ENCODE results near the gene LRTM2. TPM values are rescaled to one million over a fixed set of nuclear protein-coding genes. Genes with fewer than 3 reads are reported as not detected.

The LRTM2 gene
- total RNA-seq, 2 donors from 2014 or later = not detected

GRCh38 chr12:1822699-1823098, 2.3 kb downstream of the LRTM2 start:
- no peak overlapping the region for H3K27ac ChIP-seq
- DNase-seq (ENCODE audit: low spot score) (no peak), ATAC-seq (ENCODE audit: insufficient number of reproducible peaks, low FRiP score, low read depth) (no peak)
- no peak for TF ChIP-seq CTCF (IDR thresholded peaks at IDR 0.05)
- no peaks in the 10 kb centered on the region for H3K36me3 ChIP-seq
- H3K9me3 ChIP-seq = no peaks in the 10 kb centered on the region
- H3K4me3 ChIP-seq = no peak overlapping the region
- H3K27me3 ChIP-seq (replicated peaks; ENCODE audit: insufficient read depth) = peaks cover 8% of the 10 kb centered on the region
- peaks cover 0 to 3% of the 10 kb centered on the region in 2 donors for H3K4me1 ChIP-seq (ENCODE audit: control insufficient read depth in 1 of 2, low read depth in 2 of 2)

GRCh38 chr12:1823237-1823636, 2.9 kb downstream of the LRTM2 start:
- DNase-seq (ENCODE audit: low spot score) (no peak), ATAC-seq (ENCODE audit: insufficient number of reproducible peaks, low FRiP score, low read depth) (no peak)
- Histone ChIP-seq H3K36me3 (no peaks in the 10 kb centered on the region), H3K27me3 (replicated peaks; ENCODE audit: insufficient read depth) (peaks cover 8% of the 10 kb centered on the region), H3K4me1 (ENCODE audit: control insufficient read depth in 1 of 2, low read depth in 2 of 2) (peaks cover 0 to 3% of the 10 kb centered on the region in 2 donors), H3K27ac (no peak overlapping the region), H3K9me3 (no peaks in the 10 kb centered on the region), H3K4me3 (no peak overlapping the region)
- no peak for TF ChIP-seq CTCF (IDR thresholded peaks at IDR 0.05)

GRCh38 chr12:1825382-1826102, 5.2 kb downstream of the LRTM2 start:
- ATAC-seq (ENCODE audit: insufficient number of reproducible peaks, low FRiP score, low read depth) (no peak), DNase-seq (ENCODE audit: low spot score) (no peak)
- Histone ChIP-seq H3K36me3 (no peaks in the 10 kb centered on the region), H3K27ac (no peak overlapping the region), H3K4me3 (no peak overlapping the region), H3K27me3 (replicated peaks; ENCODE audit: insufficient read depth) (peaks cover 7% of the 10 kb centered on the region), H3K9me3 (no peaks in the 10 kb centered on the region), H3K4me1 (ENCODE audit: control insufficient read depth in 1 of 2, low read depth in 2 of 2) (peaks cover 0 to 2% of the 10 kb centered on the region in 2 donors)
- no peak for TF ChIP-seq CTCF (IDR thresholded peaks at IDR 0.05)

- Histone ChIP-seq H3K27me3 (replicated peaks; ENCODE audit: insufficient read depth) (no peaks in the 10 kb centered on the region), H3K4me1 (ENCODE audit: control insufficient read depth in 1 of 2, low read depth in 2 of 2) (no peaks in the 10 kb centered on the region), H3K36me3 (no peaks in the 10 kb centered on the region), H3K9me3 (no peaks in the 10 kb centered on the region), H3K4me3 (no peak overlapping the region), H3K27ac (no peak overlapping the region)
- no peak for DNase-seq (ENCODE audit: low spot score)
- TF ChIP-seq CTCF (IDR thresholded peaks at IDR 0.05) = no peak
- ATAC-seq (ENCODE audit: insufficient number of reproducible peaks, low FRiP score, low read depth) = no peak
Observed at GRCh38 chr12:1826401-1826800, 6.0 kb downstream of the LRTM2 start.

- Histone ChIP-seq H3K36me3 (no peaks in the 10 kb centered on the region), H3K4me3 (no peak overlapping the region), H3K27ac (no peak overlapping the region), H3K27me3 (replicated peaks; ENCODE audit: insufficient read depth) (no peaks in the 10 kb centered on the region), H3K9me3 (no peaks in the 10 kb centered on the region), H3K4me1 (ENCODE audit: control insufficient read depth in 1 of 2, low read depth in 2 of 2) (no peaks in the 10 kb centered on the region)
- ATAC-seq (ENCODE audit: insufficient number of reproducible peaks, low FRiP score, low read depth) (no peak), DNase-seq (ENCODE audit: low spot score) (no peak)
- no peak for TF ChIP-seq CTCF (IDR thresholded peaks at IDR 0.05)
Observed at GRCh38 chr12:1826867-1827705, 6.7 kb downstream of the LRTM2 start.

Data from thoracic aorta (tissue), 2 donors.